Measurements from ENCODE around the gene CCDC12.

CCDC12 gene

GRCh38 chr3:46925585-46925934 is 51.0 kb downstream of the CCDC12 start:
- Histone ChIP-seq H3K36me3 (ENCODE audit: control insufficient read depth, insufficient read depth, low read length) (peaks cover 34% of the 10 kb centered on the region), H3K9ac (ENCODE audit: low read length) (no peak overlapping the region)

GRCh38 chr3:46924921-46925584 is 51.5 kb downstream of the CCDC12 start:
- no peaks in the 10 kb centered on the region for H3K27me3 ChIP-seq (ENCODE audit: control insufficient read depth, insufficient read depth, low read length)
- H3K4me1 ChIP-seq (ENCODE audit: control insufficient read depth, insufficient read depth, low read length) = peaks cover 53% of the 10 kb centered on the region
- no peaks in the 10 kb centered on the region for H3K9me3 ChIP-seq (ENCODE audit: control insufficient read depth, low read length)
- H3K9ac ChIP-seq (ENCODE audit: low read length) = no peak overlapping the region
- H3K4me3 ChIP-seq (ENCODE audit: low read length) = no peak overlapping the region
- peaks cover 34% of the 10 kb centered on the region for H3K36me3 ChIP-seq (ENCODE audit: control insufficient read depth, insufficient read depth, low read length)

More at GRCh38 chr3:46925585-46925934, 51.0 kb downstream of the CCDC12 start:
- Histone ChIP-seq H3K4me1 (ENCODE audit: control insufficient read depth, insufficient read depth, low read length) (peaks cover 58% of the 10 kb centered on the region), H3K27me3 (ENCODE audit: control insufficient read depth, insufficient read depth, low read length) (no peaks in the 10 kb centered on the region), H3K4me3 (ENCODE audit: low read length) (no peak overlapping the region), H3K9me3 (ENCODE audit: control insufficient read depth, low read length) (no peaks in the 10 kb centered on the region)

- Histone ChIP-seq H3K9me3 (ENCODE audit: control insufficient read depth, low read length) (no peaks in the 10 kb centered on the region), H3K4me1 (ENCODE audit: control insufficient read depth, insufficient read depth, low read length) (peaks cover 41% of the 10 kb centered on the region), H3K4me3 (ENCODE audit: low read length) (no peak overlapping the region), H3K36me3 (ENCODE audit: control insufficient read depth, insufficient read depth, low read length) (peaks cover 34% of the 10 kb centered on the region), H3K9ac (ENCODE audit: low read length) (no peak overlapping the region), H3K27me3 (ENCODE audit: control insufficient read depth, insufficient read depth, low read length) (no peaks in the 10 kb centered on the region)
These were observed 52.8 kb downstream of the CCDC12 start for GRCh38 chr3:46923559-46924350.

- H3K36me3 ChIP-seq (ENCODE audit: control insufficient read depth, insufficient read depth, low read length) = peaks cover 34% of the 10 kb centered on the region
These were observed 53.5 kb downstream of the CCDC12 start for GRCh38 chr3:46922871-46923558.

GRCh38 chr3:46922426-46922825 is 54.1 kb downstream of the CCDC12 start:
- Histone ChIP-seq H3K4me1 (ENCODE audit: control insufficient read depth, insufficient read depth, low read length) (peaks cover 31% of the 10 kb centered on the region), H3K4me3 (ENCODE audit: low read length) (no peak overlapping the region), H3K27me3 (ENCODE audit: control insufficient read depth, insufficient read depth, low read length) (no peaks in the 10 kb centered on the region), H3K9me3 (ENCODE audit: control insufficient read depth, low read length) (no peaks in the 10 kb centered on the region), H3K36me3 (ENCODE audit: control insufficient read depth, insufficient read depth, low read length) (peaks cover 34% of the 10 kb centered on the region), H3K9ac (ENCODE audit: low read length) (no peak overlapping the region)

More at GRCh38 chr3:46922871-46923558, 53.5 kb downstream of the CCDC12 start:
- no peaks in the 10 kb centered on the region for H3K27me3 ChIP-seq (ENCODE audit: control insufficient read depth, insufficient read depth, low read length)
- H3K4me3 ChIP-seq (ENCODE audit: low read length) = no peak overlapping the region
- H3K4me1 ChIP-seq (ENCODE audit: control insufficient read depth, insufficient read depth, low read length) = peaks cover 36% of the 10 kb centered on the region
- no peaks in the 10 kb centered on the region for H3K9me3 ChIP-seq (ENCODE audit: control insufficient read depth, low read length)
- no peak overlapping the region for H3K9ac ChIP-seq (ENCODE audit: low read length)

- H3K27me3 ChIP-seq (ENCODE audit: control insufficient read depth, insufficient read depth, low read length) = no peaks in the 10 kb centered on the region
- no peak overlapping the region for H3K4me3 ChIP-seq (ENCODE audit: low read length)
- peaks cover 34% of the 10 kb centered on the region for H3K36me3 ChIP-seq (ENCODE audit: control insufficient read depth, insufficient read depth, low read length)
- no peak overlapping the region for H3K9ac ChIP-seq (ENCODE audit: low read length)
- no peaks in the 10 kb centered on the region for H3K9me3 ChIP-seq (ENCODE audit: control insufficient read depth, low read length)
- H3K4me1 ChIP-seq (ENCODE audit: control insufficient read depth, insufficient read depth, low read length) = peaks cover 25% of the 10 kb centered on the region
These were observed 54.7 kb downstream of the CCDC12 start for GRCh38 chr3:46921871-46922271.

- Histone ChIP-seq H3K4me1 (ENCODE audit: control insufficient read depth, insufficient read depth, low read length) (peaks cover 17% of the 10 kb centered on the region), H3K36me3 (ENCODE audit: control insufficient read depth, insufficient read depth, low read length) (peaks cover 28% of the 10 kb centered on the region), H3K9ac (ENCODE audit: low read length) (no peak overlapping the region), H3K9me3 (ENCODE audit: control insufficient read depth, low read length) (no peaks in the 10 kb centered on the region), H3K4me3 (ENCODE audit: low read length) (no peak overlapping the region), H3K27me3 (ENCODE audit: control insufficient read depth, insufficient read depth, low read length) (no peaks in the 10 kb centered on the region)
These were observed 55.5 kb downstream of the CCDC12 start for GRCh38 chr3:46921041-46921440.

GRCh38 chr3:46918634-46919033 is 57.9 kb downstream of the CCDC12 start:
- no peaks in the 10 kb centered on the region for H3K27me3 ChIP-seq (ENCODE audit: control insufficient read depth, insufficient read depth, low read length)
- H3K9ac ChIP-seq (ENCODE audit: low read length) = no peak overlapping the region
- no peaks in the 10 kb centered on the region for H3K9me3 ChIP-seq (ENCODE audit: control insufficient read depth, low read length)
- H3K36me3 ChIP-seq (ENCODE audit: control insufficient read depth, insufficient read depth, low read length) = peaks cover 23% of the 10 kb centered on the region
- no peak overlapping the region for H3K4me3 ChIP-seq (ENCODE audit: low read length)
- H3K4me1 ChIP-seq (ENCODE audit: control insufficient read depth, insufficient read depth, low read length) = peaks cover 2% of the 10 kb centered on the region

GRCh38 chr3:46918202-46918601 is 58.3 kb downstream of the CCDC12 start:
- Histone ChIP-seq H3K36me3 (ENCODE audit: control insufficient read depth, insufficient read depth, low read length) (peaks cover 22% of the 10 kb centered on the region), H3K9ac (ENCODE audit: low read length) (no peak overlapping the region), H3K4me1 (ENCODE audit: control insufficient read depth, insufficient read depth, low read length) (no peaks in the 10 kb centered on the region), H3K9me3 (ENCODE audit: control insufficient read depth, low read length) (no peaks in the 10 kb centered on the region), H3K27me3 (ENCODE audit: control insufficient read depth, insufficient read depth, low read length) (no peaks in the 10 kb centered on the region), H3K4me3 (ENCODE audit: low read length) (no peak overlapping the region)

GRCh38 chr3:46917257-46917656 is 59.3 kb downstream of the CCDC12 start:
- peaks cover 12% of the 10 kb centered on the region for H3K36me3 ChIP-seq (ENCODE audit: control insufficient read depth, insufficient read depth, low read length)

GRCh38 chr3:46916799-46917198 is 59.7 kb downstream of the CCDC12 start:
- Histone ChIP-seq H3K27me3 (ENCODE audit: control insufficient read depth, insufficient read depth, low read length) (no peaks in the 10 kb centered on the region), H3K4me1 (ENCODE audit: control insufficient read depth, insufficient read depth, low read length) (no peaks in the 10 kb centered on the region), H3K4me3 (ENCODE audit: low read length) (no peak overlapping the region), H3K9me3 (ENCODE audit: control insufficient read depth, low read length) (no peaks in the 10 kb centered on the region), H3K9ac (ENCODE audit: low read length) (no peak overlapping the region), H3K36me3 (ENCODE audit: control insufficient read depth, insufficient read depth, low read length) (peaks cover 10% of the 10 kb centered on the region)

More at GRCh38 chr3:46917257-46917656, 59.3 kb downstream of the CCDC12 start:
- no peaks in the 10 kb centered on the region for H3K4me1 ChIP-seq (ENCODE audit: control insufficient read depth, insufficient read depth, low read length)
- H3K9me3 ChIP-seq (ENCODE audit: control insufficient read depth, low read length) = no peaks in the 10 kb centered on the region
- no peak overlapping the region for H3K4me3 ChIP-seq (ENCODE audit: low read length)
- no peak overlapping the region for H3K9ac ChIP-seq (ENCODE audit: low read length)
- H3K27me3 ChIP-seq (ENCODE audit: control insufficient read depth, insufficient read depth, low read length) = no peaks in the 10 kb centered on the region

GRCh38 chr3:46916278-46916677 is 60.3 kb downstream of the CCDC12 start:
- H3K9ac ChIP-seq (ENCODE audit: low read length) = no peak overlapping the region
- no peak overlapping the region for H3K4me3 ChIP-seq (ENCODE audit: low read length)
- H3K36me3 ChIP-seq (ENCODE audit: control insufficient read depth, insufficient read depth, low read length) = peaks cover 7% of the 10 kb centered on the region
- H3K4me1 ChIP-seq (ENCODE audit: control insufficient read depth, insufficient read depth, low read length) = no peaks in the 10 kb centered on the region
- no peaks in the 10 kb centered on the region for H3K9me3 ChIP-seq (ENCODE audit: control insufficient read depth, low read length)
- no peaks in the 10 kb centered on the region for H3K27me3 ChIP-seq (ENCODE audit: control insufficient read depth, insufficient read depth, low read length)

Measured in mucosa of stomach (tissue), 1 donor.